Measurements from ENCODE around the gene ZNF865.
A peak's percentile ranks its signal among the peaks of the same experiment; 100 is the strongest.

The ZNF865 gene

GRCh38 chr19:55599842-55600661 is 5.4 kb upstream of the ZNF865 start, which contains the start of gene ZNF524:
Gene ZNF524 (plus strand): TSS chr19:55600288. CDS start chr19:55602113, 1,825 bp downstream.
- peak; percentile 94 for DNase-seq (ENCODE audit: low spot score)
- TF ChIP-seq, protein P1, sequence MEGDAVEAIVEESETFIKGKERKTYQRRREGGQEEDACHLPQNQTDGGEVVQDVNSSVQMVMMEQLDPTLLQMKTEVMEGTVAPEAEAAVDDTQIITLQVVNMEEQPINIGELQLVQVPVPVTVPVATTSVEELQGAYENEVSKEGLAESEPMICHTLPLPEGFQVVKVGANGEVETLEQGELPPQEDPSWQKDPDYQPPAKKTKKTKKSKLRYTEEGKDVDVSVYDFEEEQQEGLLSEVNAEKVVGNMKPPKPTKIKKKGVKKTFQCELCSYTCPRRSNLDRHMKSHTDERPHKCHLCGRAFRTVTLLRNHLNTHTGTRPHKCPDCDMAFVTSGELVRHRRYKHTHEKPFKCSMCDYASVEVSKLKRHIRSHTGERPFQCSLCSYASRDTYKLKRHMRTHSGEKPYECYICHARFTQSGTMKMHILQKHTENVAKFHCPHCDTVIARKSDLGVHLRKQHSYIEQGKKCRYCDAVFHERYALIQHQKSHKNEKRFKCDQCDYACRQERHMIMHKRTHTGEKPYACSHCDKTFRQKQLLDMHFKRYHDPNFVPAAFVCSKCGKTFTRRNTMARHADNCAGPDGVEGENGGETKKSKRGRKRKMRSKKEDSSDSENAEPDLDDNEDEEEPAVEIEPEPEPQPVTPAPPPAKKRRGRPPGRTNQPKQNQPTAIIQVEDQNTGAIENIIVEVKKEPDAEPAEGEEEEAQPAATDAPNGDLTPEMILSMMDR (IDR thresholded peaks at IDR 0.05; ENCODE audit: extremely low read depth, insufficient read depth, missing control alignments) = no peak
- in situ Hi-C loops (cut with MboI; ENCODE audit: low pct_unique_long_range_greater_than_20kb, low sequenced_read_pairs, unreplicated experiment) = loop anchor here (25.0 kb wide), 1 partner anchor 1138 kb away; the partner anchor contains the start of genes CDC42EP5 and LENG9

GRCh38 chr19:55600662-55601028 is 4.8 kb upstream of the ZNF865 start:
- TF ChIP-seq, protein P1 (IDR thresholded peaks at IDR 0.05; ENCODE audit: extremely low read depth, insufficient read depth, missing control alignments) = no peak
- in situ Hi-C loops (cut with MboI; ENCODE audit: low pct_unique_long_range_greater_than_20kb, low sequenced_read_pairs, unreplicated experiment) = loop anchor here (25.0 kb wide), 1 partner anchor 1138 kb away; the partner anchor contains the start of genes CDC42EP5 and LENG9
- no peak for DNase-seq (ENCODE audit: low spot score)

DNA sequence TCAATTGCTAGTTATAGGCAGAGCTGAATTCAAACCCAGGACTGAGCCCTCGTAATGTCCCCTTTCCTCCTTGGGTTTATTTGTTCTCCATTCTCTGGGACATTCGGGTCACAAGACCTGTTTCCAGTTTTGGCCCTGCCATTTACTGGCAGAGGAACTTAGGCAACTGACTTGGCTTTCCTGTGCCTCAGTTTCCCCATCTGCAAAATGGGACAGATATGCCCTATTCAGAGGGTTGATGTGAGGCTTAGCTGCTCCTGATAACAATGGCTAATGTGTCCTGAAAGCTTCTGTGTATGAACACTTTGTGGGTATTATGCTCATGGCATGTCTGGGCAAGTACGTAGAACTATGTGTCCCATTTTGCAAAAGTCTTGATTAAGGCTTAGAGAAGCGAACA is 4.4 kb upstream of the ZNF865 start:
- no peak for DNase-seq (ENCODE audit: low spot score)
- TF ChIP-seq, protein P1 (IDR thresholded peaks at IDR 0.05; ENCODE audit: extremely low read depth, insufficient read depth, missing control alignments) = no peak
- in situ Hi-C loops (cut with MboI; ENCODE audit: low pct_unique_long_range_greater_than_20kb, low sequenced_read_pairs, unreplicated experiment) = loop anchor here (25.0 kb wide), 1 partner anchor 1139 kb away; the partner anchor contains the start of genes CDC42EP5 and LENG9

GRCh38 chr19:55602104-55603001 is 3.1 kb upstream of the ZNF865 start:
- TF ChIP-seq, protein P1 (IDR thresholded peaks at IDR 0.05; ENCODE audit: extremely low read depth, insufficient read depth, missing control alignments) = no peak
- in situ Hi-C loops (cut with MboI; ENCODE audit: low pct_unique_long_range_greater_than_20kb, low sequenced_read_pairs, unreplicated experiment) = loop anchor here (25.0 kb wide), 1 partner anchor 1140 kb away; the partner anchor contains the start of genes CDC42EP5 and LENG9
- DNase-seq (ENCODE audit: low spot score) = no peak

DNA sequence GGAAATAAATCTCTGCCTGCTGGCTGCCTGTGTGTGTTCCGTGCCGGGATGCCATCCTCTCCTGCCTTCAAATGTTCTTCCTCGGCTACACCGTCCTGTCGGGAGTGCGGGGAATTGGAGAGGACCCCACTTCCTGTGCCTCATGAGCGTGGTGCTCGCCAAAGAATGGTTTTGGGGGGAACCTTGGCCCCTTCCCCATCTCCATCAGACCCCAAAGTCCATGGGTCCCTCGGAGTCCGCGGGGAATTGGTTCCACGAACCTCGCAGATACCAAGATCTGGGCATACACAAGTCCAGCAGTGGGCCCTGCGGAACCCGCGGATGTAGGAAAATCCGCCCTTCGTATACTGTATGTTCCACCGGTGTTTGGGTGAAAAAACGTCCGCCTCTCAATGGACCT is 2.3 kb upstream of the ZNF865 start:
- in situ Hi-C loops (cut with MboI; ENCODE audit: low pct_unique_long_range_greater_than_20kb, low sequenced_read_pairs, unreplicated experiment) = loop anchor here (25.0 kb wide), 1 partner anchor 1141 kb away; the partner anchor contains the start of genes CDC42EP5 and LENG9
- TF ChIP-seq, protein P1 (IDR thresholded peaks at IDR 0.05; ENCODE audit: extremely low read depth, insufficient read depth, missing control alignments) = no peak

More for the DNA sequence above, 2.3 kb upstream of the ZNF865 start:
- no peak for DNase-seq (ENCODE audit: low spot score)

Measured in GM13977 (cell line).